GM18907 (cell line): ENCODE data around the gene TAGLN.
"Not testable (repeated sequence)": the region's sequence is repeated elsewhere in the genome, so short reads cannot be mapped to it uniquely, and the experiment has no call there.

ENCODE experiments used
- ATAC-seq: cut with Tn5 transposase; IDR thresholded peaks from one replicate; pipeline ENCODE4 v1.9.1; 2021; ENCODE audit warnings: mild to moderate bottlenecking, moderate library complexity; ENCODE audit not compliant: unreplicated experiment

The TAGLN gene

GRCh38 chr11:117180661-117181585, 18.2 kb upstream of the TAGLN start:
- ATAC-seq: no peak

GRCh38 chr11:117181586-117182550, 17.3 kb upstream of the TAGLN start:
- ATAC-seq: no peak

GRCh38 chr11:117182551-117182935, 16.6 kb upstream of the TAGLN start:
- ATAC-seq: no peak

GRCh38 chr11:117183178-117183577, 16.0 kb upstream of the TAGLN start:
- not testable (repeated sequence) for ATAC-seq

GRCh38 chr11:117183724-117184349, 15.3 kb upstream of the TAGLN start:
- no peak for ATAC-seq

- no peak for ATAC-seq
Observed at GRCh38 chr11:117185736-117186430, 13.3 kb upstream of the TAGLN start.

- ATAC-seq: no peak
Observed at GRCh38 chr11:117186431-117186761, 12.8 kb upstream of the TAGLN start.

- ATAC-seq: no peak
Observed at GRCh38 chr11:117187007-117187406, 12.2 kb upstream of the TAGLN start.

- no peak for ATAC-seq
Observed at GRCh38 chr11:117187428-117187798, 11.8 kb upstream of the TAGLN start.

GRCh38 chr11:117187799-117188481, 11.2 kb upstream of the TAGLN start:
- no peak for ATAC-seq

GRCh38 chr11:117188620-117189081, 10.5 kb upstream of the TAGLN start:
- no peak for ATAC-seq

- peak; percentile 66 for ATAC-seq
Observed at GRCh38 chr11:117189191-117189940, 9.8 kb upstream of the TAGLN start.

- ATAC-seq: no peak
Observed at GRCh38 chr11:117189941-117190544, 9.1 kb upstream of the TAGLN start.

- ATAC-seq: no peak
Observed at GRCh38 chr11:117191680-117192400, 7.3 kb upstream of the TAGLN start.

- ATAC-seq: no peak
Observed at GRCh38 chr11:117192401-117192875, 6.7 kb upstream of the TAGLN start.

GRCh38 chr11:117193130-117194020, 5.8 kb upstream of the TAGLN start:
- no peak for ATAC-seq

- no peak for ATAC-seq
Observed at GRCh38 chr11:117194267-117194666, 4.9 kb upstream of the TAGLN start.
